ENCODE measurements around the gene SIK3.

GRCh38 chr11:116997071-116997470 lies 101.2 kb downstream of the SIK3 start:
- TF ChIP-seq TP53 (CRISPR knock-in tag; IDR thresholded peaks at IDR 0.05) (no peak), ZNF263 (CRISPR knock-in tag; IDR thresholded peaks at IDR 0.05; ENCODE audit: low read depth) (no peak), CTCF (IDR thresholded peaks at IDR 0.05) (no peak), USF1 (CRISPR knock-in tag; IDR thresholded peaks at IDR 0.05) (no peak), FOXJ3 (CRISPR knock-in tag; IDR thresholded peaks at IDR 0.05; ENCODE audit: borderline replicate concordance) (no peak), NR2C2 (CRISPR knock-in tag; IDR thresholded peaks at IDR 0.05) (no peak), CBFB (CRISPR knock-in tag; IDR thresholded peaks at IDR 0.05; ENCODE audit: low read depth) (no peak), IRF2 (CRISPR knock-in tag; IDR thresholded peaks at IDR 0.05; ENCODE audit: borderline replicate concordance, low read depth) (no peak), GABPB1 (CRISPR knock-in tag; IDR thresholded peaks at IDR 0.05) (no peak), FOXP1 (CRISPR knock-in tag; IDR thresholded peaks at IDR 0.05; ENCODE audit: borderline replicate concordance) (no peak)
- TF ChIP-seq, protein P1, sequence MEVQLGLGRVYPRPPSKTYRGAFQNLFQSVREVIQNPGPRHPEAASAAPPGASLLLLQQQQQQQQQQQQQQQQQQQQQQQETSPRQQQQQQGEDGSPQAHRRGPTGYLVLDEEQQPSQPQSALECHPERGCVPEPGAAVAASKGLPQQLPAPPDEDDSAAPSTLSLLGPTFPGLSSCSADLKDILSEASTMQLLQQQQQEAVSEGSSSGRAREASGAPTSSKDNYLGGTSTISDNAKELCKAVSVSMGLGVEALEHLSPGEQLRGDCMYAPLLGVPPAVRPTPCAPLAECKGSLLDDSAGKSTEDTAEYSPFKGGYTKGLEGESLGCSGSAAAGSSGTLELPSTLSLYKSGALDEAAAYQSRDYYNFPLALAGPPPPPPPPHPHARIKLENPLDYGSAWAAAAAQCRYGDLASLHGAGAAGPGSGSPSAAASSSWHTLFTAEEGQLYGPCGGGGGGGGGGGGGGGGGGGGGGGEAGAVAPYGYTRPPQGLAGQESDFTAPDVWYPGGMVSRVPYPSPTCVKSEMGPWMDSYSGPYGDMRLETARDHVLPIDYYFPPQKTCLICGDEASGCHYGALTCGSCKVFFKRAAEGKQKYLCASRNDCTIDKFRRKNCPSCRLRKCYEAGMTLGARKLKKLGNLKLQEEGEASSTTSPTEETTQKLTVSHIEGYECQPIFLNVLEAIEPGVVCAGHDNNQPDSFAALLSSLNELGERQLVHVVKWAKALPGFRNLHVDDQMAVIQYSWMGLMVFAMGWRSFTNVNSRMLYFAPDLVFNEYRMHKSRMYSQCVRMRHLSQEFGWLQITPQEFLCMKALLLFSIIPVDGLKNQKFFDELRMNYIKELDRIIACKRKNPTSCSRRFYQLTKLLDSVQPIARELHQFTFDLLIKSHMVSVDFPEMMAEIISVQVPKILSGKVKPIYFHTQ (CRISPR knock-in tag; IDR thresholded peaks at IDR 0.05): no peak

All from WTC11 (cell line).